ENCODE results near the gene NOL9. TPM values are rescaled to one million over a fixed set of nuclear protein-coding genes. Genes with fewer than 3 reads are reported as not detected.

Gene NOL9
- total and polyA plus RNA-seq, 9 of the 15 experiments (the other 6 are each of a cell fraction or from before 2014, with no cell fraction given) = 5.6 to 76.5 (median 47.3) TPM

DNA sequence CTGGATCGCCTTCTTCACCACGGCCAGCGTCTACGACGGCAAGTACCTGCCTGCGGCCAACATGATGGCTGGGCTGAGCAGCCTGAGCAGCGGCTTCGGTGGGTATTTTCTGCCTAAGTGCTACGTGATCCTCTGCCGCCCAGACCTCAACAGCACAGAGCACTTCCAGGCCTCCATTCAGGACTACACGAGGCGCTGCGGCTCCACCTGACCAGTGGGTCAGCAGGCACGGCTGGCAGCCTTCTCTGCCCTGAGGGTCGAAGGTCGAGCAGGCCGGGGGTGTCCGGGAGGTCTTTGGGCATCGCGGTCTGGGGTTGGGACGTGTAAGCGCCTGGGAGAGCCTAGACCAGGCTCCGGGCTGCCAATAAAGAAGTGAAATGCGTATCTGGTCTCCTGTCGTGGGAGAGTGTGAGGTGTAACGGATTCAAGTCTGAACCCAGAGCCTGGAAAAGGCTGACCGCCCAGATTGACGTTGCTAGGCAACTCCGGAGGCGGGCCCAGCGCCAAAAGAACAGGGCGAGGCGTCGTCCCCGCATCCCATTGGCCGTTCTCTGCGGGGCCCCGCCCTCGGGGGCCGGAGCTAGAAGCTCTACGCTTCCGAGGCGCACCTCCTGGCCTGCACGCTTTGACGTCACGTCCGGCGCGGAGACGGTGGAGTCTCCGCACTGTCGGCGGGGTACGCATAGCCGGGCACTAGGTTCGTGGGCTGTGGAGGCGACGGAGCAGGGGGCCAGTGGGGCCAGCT is 25.2 kb upstream of the NOL9 start, which contains the start of gene ZBTB48 (continued):
- TF ChIP-seq MEF2A (IDR thresholded peaks at IDR 0.05; ENCODE audit: control insufficient read depth, low read depth, low read length) (no peak), SAFB (IDR thresholded peaks at IDR 0.05; ENCODE audit: borderline replicate concordance, low read depth, low read length) (no peak), SETDB1 (IDR thresholded peaks at IDR 0.05; ENCODE audit: low read length) (no peak), DPF2 (IDR thresholded peaks at IDR 0.05) (no peak), ARID1B (IDR thresholded peaks at IDR 0.05) (no peak), ZNF408 (CRISPR knock-in tag; IDR thresholded peaks at IDR 0.05; ENCODE audit: low read depth) (no peak), POU5F1 (IDR thresholded peaks at IDR 0.05; ENCODE audit: borderline replicate concordance, low read depth, low read length, partially characterized antibody) (no peak), RBM22 (IDR thresholded peaks at IDR 0.05; ENCODE audit: low read depth, low read length, poor library complexity, severe bottlenecking) (no peak), ZNF140 (CRISPR knock-in tag; IDR thresholded peaks at IDR 0.05) (no peak), MBD2 (IDR thresholded peaks at IDR 0.05; ENCODE audit: borderline replicate concordance, low read depth) (peak; percentile 78; the same call in 1 of the 2 replicates), ZC3H11A (IDR thresholded peaks at IDR 0.05; ENCODE audit: low read depth, low read length) (no peak), ZBTB33 (CRISPR knock-in tag; IDR thresholded peaks at IDR 0.05) (no peak), MYC (IDR thresholded peaks at IDR 0.05; ENCODE audit: low read depth, low read length) (no peak; the same call in 1 of the 2 replicates), MYC (CRISPR knock-in tag; IDR thresholded peaks at IDR 0.05; ENCODE audit: borderline replicate concordance, low read depth) (no peak), KHSRP (IDR thresholded peaks at IDR 0.05) (no peak), POLR2B (IDR thresholded peaks at IDR 0.05; ENCODE audit: low read depth, partially characterized antibody) (peak; percentile 89), MECOM (CRISPR knock-in tag; IDR thresholded peaks at IDR 0.05) (no peak), ZEB2 (IDR thresholded peaks at IDR 0.05) (no peak), DIDO1 (tag; IDR thresholded peaks at IDR 0.05; ENCODE audit: low read depth) (no peak), ILK (tag; IDR thresholded peaks at IDR 0.05; ENCODE audit: borderline replicate concordance, low read depth) (no peak)
- TF ChIP-seq, protein P1, sequence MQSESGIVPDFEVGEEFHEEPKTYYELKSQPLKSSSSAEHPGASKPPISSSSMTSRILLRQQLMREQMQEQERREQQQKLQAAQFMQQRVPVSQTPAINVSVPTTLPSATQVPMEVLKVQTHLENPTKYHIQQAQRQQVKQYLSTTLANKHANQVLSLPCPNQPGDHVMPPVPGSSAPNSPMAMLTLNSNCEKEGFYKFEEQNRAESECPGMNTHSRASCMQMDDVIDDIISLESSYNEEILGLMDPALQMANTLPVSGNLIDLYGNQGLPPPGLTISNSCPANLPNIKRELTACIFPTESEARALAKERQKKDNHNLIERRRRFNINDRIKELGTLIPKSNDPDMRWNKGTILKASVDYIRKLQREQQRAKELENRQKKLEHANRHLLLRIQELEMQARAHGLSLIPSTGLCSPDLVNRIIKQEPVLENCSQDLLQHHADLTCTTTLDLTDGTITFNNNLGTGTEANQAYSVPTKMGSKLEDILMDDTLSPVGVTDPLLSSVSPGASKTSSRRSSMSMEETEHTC (IDR thresholded peaks at IDR 0.05) = no peak
- TF ChIP-seq, protein P2, sequence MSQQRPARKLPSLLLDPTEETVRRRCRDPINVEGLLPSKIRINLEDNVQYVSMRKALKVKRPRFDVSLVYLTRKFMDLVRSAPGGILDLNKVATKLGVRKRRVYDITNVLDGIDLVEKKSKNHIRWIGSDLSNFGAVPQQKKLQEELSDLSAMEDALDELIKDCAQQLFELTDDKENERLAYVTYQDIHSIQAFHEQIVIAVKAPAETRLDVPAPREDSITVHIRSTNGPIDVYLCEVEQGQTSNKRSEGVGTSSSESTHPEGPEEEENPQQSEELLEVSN (IDR thresholded peaks at IDR 0.05; ENCODE audit: borderline replicate concordance in 1 of 2, extremely low read depth in 1 of 2, insufficient read depth in 1 of 2, insufficient read length in 1 of 2, low read depth in 1 of 2, low read length in 1 of 2, poor library complexity in 1 of 2, severe bottlenecking in 1 of 2) = peak in 1 of 2 experiments; percentile 35
